ENCODE measurements around the gene MAPKAP1. TPM values are rescaled to one million over a fixed set of nuclear protein-coding genes. Genes with fewer than 3 reads are reported as not detected.

Gene MAPKAP1
- total and polyA plus RNA-seq, 2 of the 13 experiments (the other 11 are each of a cell fraction or from before 2014, with no cell fraction given) = 45.0 to 64.3 TPM

- no peak overlapping the region for H3K4me2 ChIP-seq (ENCODE audit: low read depth, low read length)
- peaks cover 26% of the 10 kb centered on the region for H3K4me1 ChIP-seq (ENCODE audit: insufficient read depth, low read length)
- no peak overlapping the region for H3K27ac ChIP-seq (ENCODE audit: extremely low read length, insufficient read depth, low read length)
- 97% methylated on average over 8 of the region's 8 CpGs for WGBS (ENCODE audit: low lambda C conversion rate)
- H3K9ac ChIP-seq (ENCODE audit: insufficient read depth, low read depth, low read length) = no peak overlapping the region
- ChIA-PET CTCF (ENCODE audit: low intra/inter-chr PET ratio, low total read pairs) (no interaction called here), POLR2A (no interaction called here)
- H3K79me2 ChIP-seq (ENCODE audit: insufficient read depth, low read length) = no peaks in the 10 kb centered on the region
- in situ Hi-C loops (cut with HindIII; ENCODE audit: extremely low pct_ligation_motif_present, low pct_unique_long_range_greater_than_20kb) (no loop called here), intact Hi-C loops (cut with micrococcal nuclease; ENCODE audit: unreplicated experiment) (no loop called here)
- DNase-seq (ENCODE audit: low spot score) = no peak
- H3K36me3 ChIP-seq (replicated peaks in 1 of 2; ENCODE audit: control insufficient read depth in 1 of 2, insufficient read depth in 2 of 2, low read length in 2 of 2) = no peaks in the 10 kb centered on the region
- no peak overlapping the region for H2AFZ ChIP-seq (ENCODE audit: low read length)
- ATAC-seq = no peak
- no TSS peak for BruUV-seq (replicated peaks)
- FAIRE-seq = no peak
- H3K27me3 ChIP-seq (ENCODE audit: control insufficient read depth in 1 of 2, insufficient read depth in 2 of 2, low read length in 2 of 2) = no peaks in the 10 kb centered on the region
- no peaks in the 10 kb centered on the region for H4K20me1 ChIP-seq (ENCODE audit: insufficient read depth, low read length)
- H3K9me3 ChIP-seq (ENCODE audit: low read length) = no peaks in the 10 kb centered on the region
- no peak overlapping the region for H3K4me3 ChIP-seq (replicated peaks in 1 of 3; ENCODE audit: insufficient read depth in 1 of 3, low read depth in 2 of 3, low read length in 3 of 3)
- TF ChIP-seq USF2 (IDR thresholded peaks at IDR 0.05; ENCODE audit: low read depth, low read length) (no peak), USF2 (CRISPR knock-in tag; IDR thresholded peaks at IDR 0.05; ENCODE audit: borderline replicate concordance) (no peak), MZF1 (CRISPR knock-in tag; IDR thresholded peaks at IDR 0.05; ENCODE audit: borderline replicate concordance) (no peak), ZNF558 (CRISPR knock-in tag; IDR thresholded peaks at IDR 0.05; ENCODE audit: borderline replicate concordance) (no peak), ZNF3 (CRISPR knock-in tag; IDR thresholded peaks at IDR 0.05) (no peak), ZNF230 (CRISPR knock-in tag; IDR thresholded peaks at IDR 0.05) (no peak), HNRNPH1 (optimal IDR thresholded peaks at IDR 0.05; ENCODE audit: low read depth, low read length) (no peak), CREBL2 (CRISPR knock-in tag; IDR thresholded peaks at IDR 0.05; ENCODE audit: borderline replicate concordance) (no peak), ZNF318 (CRISPR knock-in tag; IDR thresholded peaks at IDR 0.05) (no peak), ZNF10 (CRISPR knock-in tag; IDR thresholded peaks at IDR 0.05; ENCODE audit: borderline replicate concordance, low read depth) (no peak), ZNF33A (CRISPR knock-in tag; IDR thresholded peaks at IDR 0.05; ENCODE audit: borderline replicate concordance) (no peak), HOXA3 (CRISPR knock-in tag; IDR thresholded peaks at IDR 0.05) (no peak), CHD4 (IDR thresholded peaks at IDR 0.05; ENCODE audit: borderline replicate concordance, low read length) (no peak)
Measured at GRCh38 chr9:125495172-125496119, 211.6 kb downstream of the MAPKAP1 start.

All from HepG2 (cell line).